Mucosa of stomach (tissue), 1 donor: Measurements from ENCODE around the gene PARP6.

Experiments
- H3K27me3 ChIP-seq: one replicate; pipeline ENCODE4 v1.7.0; 2013; ENCODE audit warnings: mild to moderate bottlenecking, low read length; ENCODE audit not compliant: control insufficient read depth, insufficient read depth
- H3K36me3 ChIP-seq: one replicate; pipeline ENCODE4 v1.7.0; 2013; ENCODE audit warnings: low read length; ENCODE audit not compliant: control insufficient read depth, insufficient read depth
- H3K4me1 ChIP-seq: one replicate; pipeline ENCODE4 v1.7.0; 2013; ENCODE audit warnings: mild to moderate bottlenecking, low read length; ENCODE audit not compliant: control insufficient read depth, insufficient read depth
- H3K4me3 ChIP-seq: one replicate; pipeline ENCODE4 v1.7.0; 2013; ENCODE audit warnings: low read length
- H3K9ac ChIP-seq: one replicate; pipeline ENCODE4 v1.7.0; 2013; ENCODE audit warnings: mild to moderate bottlenecking, low read length, moderate library complexity
- H3K9me3 ChIP-seq: one replicate; pipeline ENCODE4 v1.7.0; 2013; ENCODE audit warnings: mild to moderate bottlenecking, low read length, moderate library complexity; ENCODE audit not compliant: control insufficient read depth
- donor health status: Pancreatic carcinoma.

Gene PARP6, protein sequence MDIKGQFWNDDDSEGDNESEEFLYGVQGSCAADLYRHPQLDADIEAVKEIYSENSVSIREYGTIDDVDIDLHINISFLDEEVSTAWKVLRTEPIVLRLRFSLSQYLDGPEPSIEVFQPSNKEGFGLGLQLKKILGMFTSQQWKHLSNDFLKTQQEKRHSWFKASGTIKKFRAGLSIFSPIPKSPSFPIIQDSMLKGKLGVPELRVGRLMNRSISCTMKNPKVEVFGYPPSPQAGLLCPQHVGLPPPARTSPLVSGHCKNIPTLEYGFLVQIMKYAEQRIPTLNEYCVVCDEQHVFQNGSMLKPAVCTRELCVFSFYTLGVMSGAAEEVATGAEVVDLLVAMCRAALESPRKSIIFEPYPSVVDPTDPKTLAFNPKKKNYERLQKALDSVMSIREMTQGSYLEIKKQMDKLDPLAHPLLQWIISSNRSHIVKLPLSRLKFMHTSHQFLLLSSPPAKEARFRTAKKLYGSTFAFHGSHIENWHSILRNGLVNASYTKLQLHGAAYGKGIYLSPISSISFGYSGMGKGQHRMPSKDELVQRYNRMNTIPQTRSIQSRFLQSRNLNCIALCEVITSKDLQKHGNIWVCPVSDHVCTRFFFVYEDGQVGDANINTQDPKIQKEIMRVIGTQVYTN

DNA sequence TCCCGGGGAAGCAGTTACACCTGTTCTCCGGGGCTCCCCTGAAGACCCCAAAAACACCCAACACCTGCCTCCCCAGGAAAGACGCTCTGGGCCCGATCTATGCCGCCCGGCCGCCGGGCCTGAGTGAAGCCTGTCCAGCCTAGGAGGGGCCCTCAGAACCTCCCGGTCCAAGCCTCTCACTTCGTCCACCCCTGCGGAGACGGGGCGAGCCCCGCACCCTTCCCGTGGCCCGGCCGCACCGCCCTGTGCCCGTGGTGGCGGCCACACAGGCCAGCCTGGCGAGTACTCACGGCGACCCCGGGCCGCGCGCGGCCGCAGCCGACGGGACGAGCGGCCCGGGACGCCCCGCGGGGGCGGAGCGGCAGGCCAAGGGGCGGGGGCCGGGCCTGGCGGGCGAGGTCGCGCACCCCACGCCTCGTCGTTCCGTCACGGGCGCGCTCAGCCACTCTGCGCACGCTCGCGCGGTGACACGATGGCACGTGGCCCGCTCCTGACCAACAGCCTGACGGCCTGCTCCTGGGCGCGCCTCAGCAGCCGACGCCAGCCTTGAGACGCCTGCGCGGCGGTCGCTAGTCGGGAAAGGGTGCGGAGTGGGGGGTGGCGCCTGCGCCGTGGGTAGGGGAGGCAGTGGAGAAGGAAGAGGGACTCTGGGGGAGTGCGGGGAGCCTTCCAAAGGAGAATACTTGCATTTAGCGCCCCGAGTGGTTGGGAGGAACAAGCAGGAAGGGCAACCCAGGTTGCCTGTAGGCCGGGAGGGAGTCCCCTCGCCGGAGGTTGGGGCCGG lies at the start of gene PARP6:
PARP6 (minus strand) TSS at position 342 of the 784 bp plus-strand sequence. CDS start 5,077 bp downstream, outside the sequence.
- H3K4me3 ChIP-seq: peak within 1 kb of the TSS; percentile 42
- H3K4me1 ChIP-seq: peaks cover 6% of the 10 kb centered on the region
- H3K27me3 ChIP-seq: no peaks in the 10 kb centered on the region
- peak within 1 kb of the TSS; percentile 86 for H3K9ac ChIP-seq
- no peaks in the 10 kb centered on the region for H3K36me3 ChIP-seq
- H3K9me3 ChIP-seq: no peaks in the 10 kb centered on the region

DNA sequence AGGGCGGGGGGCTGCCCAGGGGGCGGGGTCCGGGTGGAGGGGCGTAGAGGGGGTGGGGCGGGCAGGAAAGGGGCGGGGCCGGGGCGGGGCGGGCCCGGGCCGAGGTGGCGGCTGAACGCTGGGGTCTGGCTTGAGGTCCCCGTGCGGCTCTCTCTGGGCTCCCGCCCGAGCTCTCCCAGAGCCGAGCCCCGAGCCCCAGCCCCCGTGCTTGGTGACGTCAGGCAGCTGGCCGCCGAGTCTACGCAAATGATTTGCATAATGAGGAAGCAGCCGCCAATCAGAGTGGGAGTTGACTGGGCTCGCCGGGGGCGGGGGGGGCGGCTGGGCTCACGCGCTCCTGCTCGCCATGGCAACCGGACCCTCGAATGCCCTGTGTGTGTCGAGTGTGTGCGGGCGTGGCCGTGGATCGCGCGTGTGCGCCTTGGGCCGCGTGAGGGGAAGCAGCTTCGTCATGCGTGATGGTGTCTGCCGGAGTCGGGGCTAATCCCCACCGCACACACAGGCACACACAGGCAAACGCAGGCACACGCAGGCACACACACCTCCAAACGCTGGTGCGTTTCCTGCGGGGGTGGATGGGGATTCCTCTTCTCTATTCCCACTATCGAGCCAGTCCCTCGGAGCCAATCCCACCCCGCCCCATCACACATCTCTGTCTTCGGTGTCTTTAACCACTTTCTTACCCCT lies 47.8 kb upstream of the PARP6 start, which contains the start of gene CELF6:
CELF6 (minus strand) TSS at position 173 of the 687 bp plus-strand sequence. CDS start 283 bp downstream, outside the sequence.
- Histone ChIP-seq H3K27me3 (peaks cover 8% of the 10 kb centered on the region), H3K4me3 (no peak within 1 kb of the TSS), H3K9me3 (no peaks in the 10 kb centered on the region), H3K4me1 (peaks cover 6% of the 10 kb centered on the region), H3K36me3 (no peaks in the 10 kb centered on the region), H3K9ac (peak within 1 kb of the TSS; percentile 53)

DNA sequence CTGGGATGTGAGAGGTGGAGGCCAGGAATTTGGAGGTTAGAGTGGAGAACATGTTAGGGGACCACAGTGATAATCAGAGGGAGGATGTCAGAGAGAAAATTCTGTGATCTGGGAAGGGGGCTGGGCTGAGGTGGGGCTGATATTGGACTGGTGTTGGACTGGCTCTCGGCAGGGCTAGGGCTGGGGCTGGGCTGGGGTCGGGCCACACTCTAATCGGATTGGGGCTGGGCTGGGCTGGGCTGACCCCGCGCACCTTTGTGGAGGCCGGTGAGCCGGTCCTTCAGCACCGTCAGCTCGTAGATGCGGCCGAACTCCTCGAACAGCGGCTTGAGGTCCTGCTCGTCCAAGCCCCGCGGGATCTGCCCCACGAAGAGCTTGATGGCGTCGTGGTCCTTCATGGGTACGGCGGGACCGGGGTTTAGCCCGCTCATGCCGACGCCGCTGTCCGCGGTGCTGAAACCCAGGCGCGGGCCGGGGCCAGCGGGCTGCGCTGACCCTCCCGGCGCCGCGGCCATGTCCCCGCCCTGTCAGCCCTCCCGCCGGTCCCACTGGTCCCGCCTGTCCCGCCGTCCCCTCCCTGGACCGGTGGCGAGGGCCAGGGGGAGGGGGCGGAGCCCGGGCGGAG lies 47.1 kb upstream of the PARP6 start:
- Histone ChIP-seq H3K4me3 (no peak overlapping the region), H3K27me3 (peaks cover 8% of the 10 kb centered on the region), H3K4me1 (peaks cover 6% of the 10 kb centered on the region), H3K9me3 (no peaks in the 10 kb centered on the region), H3K9ac (no peak overlapping the region), H3K36me3 (no peaks in the 10 kb centered on the region)

DNA sequence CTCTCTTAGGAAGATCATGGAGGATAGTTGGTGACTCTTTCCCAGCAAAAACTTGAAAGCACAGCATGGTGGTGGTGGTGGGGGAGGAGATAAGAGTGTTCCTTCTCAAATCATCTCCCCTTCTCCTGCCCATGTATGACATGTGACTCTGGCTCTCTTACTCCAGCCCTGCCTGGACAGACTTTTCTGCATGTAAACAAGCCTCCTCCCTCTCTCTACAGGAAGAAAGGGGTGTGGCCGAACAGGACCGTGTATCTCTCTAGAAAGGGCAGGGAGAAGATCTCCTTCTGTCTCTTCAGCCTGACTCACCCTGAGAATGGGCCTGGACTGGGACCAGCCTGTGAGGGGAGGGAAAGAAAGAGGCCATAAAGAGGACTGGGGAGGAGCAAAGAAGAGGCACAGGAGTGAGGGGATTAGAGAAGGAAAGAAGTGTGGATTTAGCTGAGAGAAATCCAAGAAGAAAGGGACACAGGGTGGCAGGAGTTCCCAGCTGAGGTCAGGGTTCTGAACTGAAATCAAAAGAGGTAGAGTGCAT lies 46.1 kb upstream of the PARP6 start:
- peaks cover 6% of the 10 kb centered on the region for H3K4me1 ChIP-seq
- H3K9ac ChIP-seq: no peak overlapping the region
- H3K4me3 ChIP-seq: no peak overlapping the region
- H3K27me3 ChIP-seq: peaks cover 8% of the 10 kb centered on the region
- H3K36me3 ChIP-seq: no peaks in the 10 kb centered on the region
- no peaks in the 10 kb centered on the region for H3K9me3 ChIP-seq

DNA sequence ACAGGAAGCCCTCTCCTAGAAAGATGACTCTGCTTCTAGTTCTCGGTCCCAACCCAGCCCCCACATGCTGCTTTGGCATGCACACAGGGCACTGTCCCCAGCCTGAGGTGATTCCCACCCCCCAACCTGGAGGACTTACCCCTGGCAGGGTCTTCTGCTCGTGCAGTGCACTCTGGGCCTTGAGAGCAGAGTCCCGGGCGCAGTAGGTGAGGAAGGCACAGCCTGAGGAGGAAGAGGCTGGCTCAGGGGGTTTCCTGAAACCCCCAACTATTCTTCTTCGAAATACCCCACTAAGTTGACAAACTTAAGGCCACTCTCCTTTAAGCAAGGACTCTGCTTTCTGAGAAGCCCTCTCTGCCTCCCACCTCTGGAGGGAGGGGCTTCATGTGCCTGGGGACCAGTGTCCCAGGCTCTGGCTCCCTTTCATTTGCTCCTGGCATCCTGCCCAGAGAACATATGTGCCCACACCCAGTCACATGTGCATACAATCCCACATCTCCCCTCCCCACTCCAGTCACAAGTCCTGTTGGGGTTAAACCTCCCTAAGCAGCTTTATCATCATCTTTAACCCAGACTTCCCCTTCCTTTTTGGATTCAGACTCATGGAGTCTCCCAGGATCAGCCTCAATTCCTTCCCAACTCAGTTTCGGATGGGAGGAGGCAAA lies 43.5 kb upstream of the PARP6 start:
- Histone ChIP-seq H3K36me3 (no peaks in the 10 kb centered on the region), H3K4me1 (peaks cover 6% of the 10 kb centered on the region), H3K27me3 (peaks cover 8% of the 10 kb centered on the region), H3K4me3 (no peak overlapping the region), H3K9me3 (no peaks in the 10 kb centered on the region), H3K9ac (no peak overlapping the region)

DNA sequence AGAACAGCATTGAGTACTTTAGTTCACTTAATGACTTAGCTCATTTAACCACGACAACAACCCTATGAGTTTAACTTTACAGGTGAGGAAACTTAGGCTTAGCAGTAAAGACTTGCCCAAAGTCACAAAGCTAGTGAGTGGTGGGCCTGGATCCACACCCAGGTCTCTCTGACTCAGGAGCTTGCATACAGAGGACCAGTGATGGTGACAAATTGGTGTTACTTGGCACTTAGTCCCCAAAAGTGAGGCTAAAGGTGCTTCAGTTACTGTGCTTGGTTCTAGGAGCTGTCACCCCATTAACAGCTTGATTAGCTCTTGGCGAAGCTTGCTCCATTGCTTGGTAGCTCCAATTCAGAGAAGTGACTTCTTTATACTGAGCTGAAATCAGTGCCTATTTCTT lies 41.5 kb upstream of the PARP6 start:
- no peak overlapping the region for H3K9ac ChIP-seq
- H3K9me3 ChIP-seq: no peaks in the 10 kb centered on the region
- no peak overlapping the region for H3K4me3 ChIP-seq
- H3K36me3 ChIP-seq: no peaks in the 10 kb centered on the region
- no peaks in the 10 kb centered on the region for H3K4me1 ChIP-seq
- H3K27me3 ChIP-seq: peaks cover 1% of the 10 kb centered on the region

DNA sequence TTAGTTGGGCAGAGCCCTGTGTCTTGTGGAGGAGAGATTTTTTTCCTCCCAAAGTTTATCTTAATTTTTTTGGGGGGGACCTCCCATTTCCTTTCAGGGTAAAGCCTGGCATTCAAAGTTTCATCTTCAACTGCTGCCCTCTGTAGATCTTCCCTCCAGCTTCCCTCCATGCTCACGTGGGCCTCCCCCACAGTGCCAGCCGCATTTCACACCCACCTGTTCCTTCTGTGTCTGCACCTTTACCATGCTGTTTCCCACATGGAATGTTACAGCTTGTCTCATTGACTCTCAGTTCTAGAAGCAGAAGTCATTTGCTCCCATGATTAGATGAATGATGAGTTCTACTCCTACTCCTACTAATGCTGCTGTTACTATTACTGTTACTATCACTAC lies 41.1 kb upstream of the PARP6 start:
- H3K4me3 ChIP-seq: no peak overlapping the region
- H3K9me3 ChIP-seq: no peaks in the 10 kb centered on the region
- H3K27me3 ChIP-seq: no peaks in the 10 kb centered on the region
- H3K36me3 ChIP-seq: no peaks in the 10 kb centered on the region
- no peaks in the 10 kb centered on the region for H3K4me1 ChIP-seq
- no peak overlapping the region for H3K9ac ChIP-seq

DNA sequence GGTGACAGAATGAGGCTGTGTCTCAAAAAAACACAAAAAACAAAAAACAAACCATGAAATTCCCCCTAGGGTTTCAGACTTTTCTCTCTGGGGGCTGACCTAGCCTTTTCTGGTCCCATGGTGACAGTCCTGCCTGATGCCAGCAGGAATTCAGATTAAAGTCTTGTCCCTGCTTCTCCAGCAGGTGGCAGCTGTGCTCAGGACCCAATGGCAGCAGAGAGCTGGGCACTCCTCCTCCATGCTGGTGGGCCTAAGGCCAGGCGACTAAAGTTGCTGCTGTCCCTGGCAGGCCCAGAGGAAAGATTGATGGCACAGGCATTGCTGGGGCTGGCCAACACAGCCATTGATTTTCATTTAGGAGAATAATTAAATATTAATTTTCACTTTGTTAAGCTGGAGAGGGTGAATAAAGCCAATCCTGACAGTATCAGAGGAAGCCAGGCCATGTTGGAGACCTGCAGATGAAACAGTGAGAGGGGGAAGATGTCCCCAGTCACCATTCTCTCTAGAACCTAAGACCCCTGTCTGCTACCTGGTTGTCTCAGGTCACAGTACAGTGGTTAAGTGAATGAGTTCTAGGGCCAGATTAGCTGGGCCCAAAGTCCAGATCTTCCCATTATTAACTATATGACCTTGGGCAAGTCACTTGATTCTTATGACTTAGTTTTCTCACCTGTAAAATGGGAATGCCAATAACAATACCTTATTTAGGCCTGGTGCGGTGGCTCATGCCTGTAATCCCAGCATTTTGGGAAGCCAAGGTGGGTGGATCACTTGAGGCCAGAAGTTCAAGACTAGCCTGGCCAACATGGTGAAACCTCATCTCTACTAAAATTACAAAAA lies 40.5 kb upstream of the PARP6 start:
- H3K4me3 ChIP-seq: no peak overlapping the region
- no peaks in the 10 kb centered on the region for H3K9me3 ChIP-seq
- H3K9ac ChIP-seq: no peak overlapping the region
- H3K4me1 ChIP-seq: no peaks in the 10 kb centered on the region
- no peaks in the 10 kb centered on the region for H3K27me3 ChIP-seq
- no peaks in the 10 kb centered on the region for H3K36me3 ChIP-seq

DNA sequence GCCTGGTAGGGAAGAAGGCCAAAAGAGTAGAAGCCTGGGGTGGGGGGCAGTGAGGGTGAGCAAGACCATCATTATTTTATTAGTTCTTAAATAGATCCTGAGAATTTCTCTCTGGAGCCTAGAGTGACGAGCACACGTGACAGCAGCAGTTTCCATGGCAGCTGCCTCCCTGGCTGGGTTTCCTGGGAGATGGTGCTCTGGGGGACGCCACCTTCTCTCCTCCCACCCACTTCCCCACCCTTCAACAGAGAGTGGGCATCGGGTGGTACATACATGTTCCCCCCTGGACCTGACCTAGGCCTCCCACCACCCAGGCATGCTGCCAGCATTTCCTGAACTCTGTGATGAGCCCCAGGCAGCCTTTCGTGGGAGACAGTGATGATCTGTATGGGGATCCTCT lies 34.7 kb upstream of the PARP6 start:
- Histone ChIP-seq H3K9ac (no peak overlapping the region), H3K36me3 (no peaks in the 10 kb centered on the region), H3K4me3 (no peak overlapping the region), H3K4me1 (no peaks in the 10 kb centered on the region), H3K27me3 (no peaks in the 10 kb centered on the region), H3K9me3 (no peaks in the 10 kb centered on the region)

DNA sequence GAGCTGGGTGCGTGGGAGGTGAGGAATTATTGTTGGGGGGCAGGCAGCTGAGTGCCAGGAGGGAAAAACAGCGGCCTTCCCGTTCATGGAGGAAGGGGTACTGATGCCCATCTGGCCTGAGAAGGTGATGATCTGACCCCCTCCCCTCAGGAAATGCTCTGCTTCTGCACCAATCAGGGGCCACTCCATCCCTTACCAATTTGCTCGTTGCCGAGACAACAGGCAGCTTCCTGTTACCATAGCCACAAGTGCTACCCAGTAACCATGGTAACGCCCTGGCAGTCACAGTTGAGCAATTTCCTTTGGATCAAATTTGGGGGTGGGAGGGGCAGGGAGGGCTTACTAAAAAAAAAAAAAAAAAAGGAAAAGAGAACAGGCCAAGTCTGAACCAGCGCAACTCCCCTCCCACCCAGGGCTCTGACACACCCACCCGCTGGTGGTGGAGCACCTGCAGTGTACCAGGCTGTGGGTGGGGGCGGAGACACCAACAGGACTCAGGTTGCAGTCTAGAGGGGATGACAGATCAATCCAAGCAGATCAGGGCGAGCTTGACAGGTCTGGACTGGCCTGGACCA lies 33.9 kb upstream of the PARP6 start:
- no peaks in the 10 kb centered on the region for H3K4me1 ChIP-seq
- no peaks in the 10 kb centered on the region for H3K36me3 ChIP-seq
- no peaks in the 10 kb centered on the region for H3K27me3 ChIP-seq
- no peak overlapping the region for H3K4me3 ChIP-seq
- no peak overlapping the region for H3K9ac ChIP-seq
- no peaks in the 10 kb centered on the region for H3K9me3 ChIP-seq
